Neuronal stem cell (in vitro differentiated cells): ENCODE data around the gene CMPK2.

ENCODE experiments used
- DNase-seq: peaks from one replicate; pipeline ENCODE4 v3.0.0-alpha.2; 2013; ENCODE audit warnings: low spot score
- H2AFZ ChIP-seq: one replicate; pipeline ENCODE4 v1.6.1; 2013; ENCODE audit warnings: mild to moderate bottlenecking, low read length, inconsistent platforms
- H2AK5ac ChIP-seq: 2 replicates; pipeline ENCODE4 v1.6.1; 2013; ENCODE audit warnings: low read depth, mild to moderate bottlenecking, inconsistent platforms, low read length, moderate library complexity, mixed read lengths
- H2BK120ac ChIP-seq: 2 replicates; pipeline ENCODE4 v1.6.1; 2013; ENCODE audit warnings: low read depth, mild to moderate bottlenecking, inconsistent platforms, low read length, moderate library complexity, mixed read lengths
- H2BK12ac ChIP-seq: one replicate; pipeline ENCODE4 v1.6.1; 2013; ENCODE audit warnings: low read length, inconsistent platforms
- H2BK15ac ChIP-seq: 2 replicates; pipeline ENCODE4 v1.6.1; 2013; ENCODE audit warnings: mild to moderate bottlenecking, low read length, inconsistent platforms, mixed read lengths
- H2BK5ac ChIP-seq: one replicate; pipeline ENCODE4 v1.6.1; 2013; ENCODE audit warnings: inconsistent platforms, mild to moderate bottlenecking, low read length, moderate library complexity
- H3K14ac ChIP-seq: one replicate; pipeline ENCODE4 v1.6.1; 2013; ENCODE audit warnings: low read length, inconsistent platforms
- H3K18ac ChIP-seq: 2 replicates; pipeline ENCODE4 v1.6.1; 2013; ENCODE audit warnings: low read length, inconsistent platforms
- H3K23ac ChIP-seq: 2 replicates; pipeline ENCODE4 v1.6.1; 2013; ENCODE audit warnings: low read depth, mild to moderate bottlenecking, mixed read lengths, low read length, inconsistent platforms; ENCODE audit not compliant: poor library complexity
- H3K27ac ChIP-seq: replicated peaks from 3 replicates; pipeline ENCODE4 v1.5.1; 2013; ENCODE audit warnings: low read length, inconsistent platforms
- H3K27me3 ChIP-seq, 3 experiments: 2 replicates each; pipeline ENCODE4 v1.6.1; 2013; ENCODE audit warnings: low read length in 3 of 3, mild to moderate bottlenecking in 2 of 3, inconsistent platforms in 1 of 3, low read depth in 1 of 3, mixed read lengths in 1 of 3, moderate library complexity in 1 of 3; ENCODE audit not compliant: control insufficient read depth in 3 of 3, insufficient read depth in 3 of 3
- H3K36me3 ChIP-seq, 2 donors: replicated peaks in 1 of 2; 2 replicates each; pipeline ENCODE4 v1.6.1; 2013; ENCODE audit warnings: low read length in 2 of 2; ENCODE audit not compliant: control insufficient read depth in 2 of 2, insufficient read depth in 2 of 2
- H3K4ac ChIP-seq: 2 replicates; pipeline ENCODE4 v1.6.1; 2013; ENCODE audit warnings: inconsistent platforms, mild to moderate bottlenecking, low read length, moderate library complexity
- H3K4me1 ChIP-seq, 2 donors: 1 replicate in 1 of 2; 2 replicates in 1 of 2; pipeline ENCODE4 v1.6.1; 2013; ENCODE audit warnings: low read length in 2 of 2, low read depth in 1 of 2; ENCODE audit not compliant: control insufficient read depth in 2 of 2, insufficient read depth in 1 of 2
- H3K4me2 ChIP-seq: one replicate; pipeline ENCODE4 v1.6.1; 2013; ENCODE audit warnings: mild to moderate bottlenecking, low read length, inconsistent platforms; ENCODE audit not compliant: insufficient read depth, poor library complexity, severe bottlenecking
- H3K4me3 ChIP-seq, 2 donors: 2 replicates each; pipeline ENCODE4 v1.5.1; 2013; ENCODE audit warnings: low read length in 2 of 2, mild to moderate bottlenecking in 2 of 2, inconsistent platforms in 1 of 2, moderate library complexity in 1 of 2
- H3K79me1 ChIP-seq: one replicate; pipeline ENCODE4 v1.6.1; 2013; ENCODE audit warnings: low read depth, mild to moderate bottlenecking, inconsistent platforms, low read length, moderate library complexity
- H3K9ac ChIP-seq: one replicate; pipeline ENCODE4 v1.6.1; 2013; ENCODE audit warnings: mild to moderate bottlenecking, low read depth, low read length, inconsistent platforms; ENCODE audit not compliant: poor library complexity
- H3K9me3 ChIP-seq, 2 donors: replicated peaks in 1 of 2; 2 replicates each; pipeline versions ENCODE3 to v1.6.1; 2013; ENCODE audit warnings: low read length in 2 of 2, mild to moderate bottlenecking in 2 of 2, inconsistent platforms in 1 of 2, low read depth in 1 of 2, mixed read lengths in 1 of 2, moderate library complexity in 1 of 2; ENCODE audit not compliant: control insufficient read depth in 2 of 2, insufficient read depth in 1 of 2
- H4K8ac ChIP-seq: one replicate; pipeline ENCODE4 v1.6.1; 2013; ENCODE audit warnings: low read depth, mild to moderate bottlenecking, inconsistent platforms, low read length, moderate library complexity
- H4K91ac ChIP-seq: one replicate; pipeline ENCODE4 v1.6.1; 2013; ENCODE audit warnings: low read length, low read depth, mild to moderate bottlenecking, inconsistent platforms; ENCODE audit not compliant: poor library complexity
- WGBS, 2 donors: extraction: QIAGEN DNeasy Blood & Tissue Kit; methylation state at CpG; one replicate each; pipeline ENCODE4 v1.1.7; 2013; ENCODE audit warnings: missing lambda C conversion rate in 2 of 2, mixed read lengths in 1 of 2; ENCODE audit not compliant: insufficient read length in 2 of 2, insufficient replicate concordance in 1 of 2; ENCODE audit errors: extremely low coverage in 2 of 2; 5-methylcytosine and 5-hydroxymethylcytosine counted together

CMPK2 gene

GRCh38 chr2:6813573-6813972 lies 52.1 kb downstream of the CMPK2 start:
- no peaks in the 10 kb centered on the region for H3K9me3 ChIP-seq
- no peaks in the 10 kb centered on the region for H3K79me1 ChIP-seq
- H3K4me1 ChIP-seq: peaks cover 2 to 3% of the 10 kb centered on the region in 2 donors
- H3K27ac ChIP-seq: no peak overlapping the region
- H3K27me3 ChIP-seq: peaks cover 0 to 4% (median 0%) of the 10 kb centered on the region in 3 experiments
- H3K4ac ChIP-seq: no peak overlapping the region
- no peak overlapping the region for H3K4me3 ChIP-seq
- H2BK15ac ChIP-seq: no peak overlapping the region
- H2BK5ac ChIP-seq: no peak overlapping the region
- H2BK12ac ChIP-seq: no peak overlapping the region
- no peaks in the 10 kb centered on the region for H3K36me3 ChIP-seq
- H2BK120ac ChIP-seq: no peak overlapping the region
- H2AK5ac ChIP-seq: no peak overlapping the region
- H4K91ac ChIP-seq: no peak overlapping the region
- WGBS, 2 donors: no CpG with 5 or more reads among the region's 2 CpGs
- no peak for DNase-seq
- no peak overlapping the region for H2AFZ ChIP-seq
- no peak overlapping the region for H3K9ac ChIP-seq
- H3K4me2 ChIP-seq: no peak overlapping the region
- H3K14ac ChIP-seq: no peak overlapping the region
- H4K8ac ChIP-seq: no peak overlapping the region
- no peak overlapping the region for H3K23ac ChIP-seq
- H3K18ac ChIP-seq: no peak overlapping the region

- Histone ChIP-seq H3K4me2 (no peak overlapping the region), H3K27me3 (peaks cover 0 to 4% (median 0%) of the 10 kb centered on the region in 3 experiments), H3K79me1 (no peaks in the 10 kb centered on the region), H3K14ac (no peak overlapping the region), H2BK12ac (no peak overlapping the region), H2AFZ (peak overlapping the region; percentile 16), H3K18ac (peak overlapping the region; percentile 41), H2AK5ac (no peak overlapping the region), H4K91ac (no peak overlapping the region), H4K8ac (no peak overlapping the region), H2BK15ac (no peak overlapping the region), H2BK5ac (no peak overlapping the region), H3K4me3 (no peak overlapping the region), H3K27ac (no peak overlapping the region), H3K4ac (no peak overlapping the region), H3K23ac (no peak overlapping the region), H3K9ac (no peak overlapping the region), H3K9me3 (no peaks in the 10 kb centered on the region), H3K4me1 (peaks cover 2 to 3% of the 10 kb centered on the region in 2 donors), H2BK120ac (no peak overlapping the region), H3K36me3 (no peaks in the 10 kb centered on the region)
- no peak for DNase-seq
- WGBS, 2 donors: no CpG with 5 or more reads among the region's 12 CpGs
Observed at GRCh38 chr2:6812857-6813530, 52.7 kb downstream of the CMPK2 start.

- no peak overlapping the region for H2AK5ac ChIP-seq
- H2AFZ ChIP-seq: no peak overlapping the region
- H3K18ac ChIP-seq: peak overlapping the region; percentile 48
- H3K4me2 ChIP-seq: no peak overlapping the region
- H3K4ac ChIP-seq: no peak overlapping the region
- peaks cover 4 to 13% of the 10 kb centered on the region in 2 donors for H3K4me1 ChIP-seq
- no peaks in the 10 kb centered on the region for H3K36me3 ChIP-seq
- H3K4me3 ChIP-seq: no peak overlapping the region
- no CpG with 5 or more reads among the region's 6 CpGs for WGBS, 2 donors
- no peak overlapping the region for H3K14ac ChIP-seq
- no peak overlapping the region for H3K27ac ChIP-seq
- no peak overlapping the region for H2BK12ac ChIP-seq
- no peak overlapping the region for H4K8ac ChIP-seq
- H2BK15ac ChIP-seq: no peak overlapping the region
- H3K9ac ChIP-seq: no peak overlapping the region
- peaks cover 0 to 4% (median 0%) of the 10 kb centered on the region in 3 experiments for H3K27me3 ChIP-seq
- no peaks in the 10 kb centered on the region for H3K79me1 ChIP-seq
- H2BK120ac ChIP-seq: no peak overlapping the region
- H3K9me3 ChIP-seq: no peaks in the 10 kb centered on the region
- H3K23ac ChIP-seq: no peak overlapping the region
- H2BK5ac ChIP-seq: no peak overlapping the region
- peak overlapping the region; percentile 76 for H4K91ac ChIP-seq
- no peak for DNase-seq
Observed at GRCh38 chr2:6810961-6811360, 54.7 kb downstream of the CMPK2 start.

- Histone ChIP-seq H3K4me1 (peaks cover 4 to 27% of the 10 kb centered on the region in 2 donors), H3K9me3 (no peaks in the 10 kb centered on the region), H3K9ac (no peak overlapping the region), H4K8ac (no peak overlapping the region), H2BK12ac (no peak overlapping the region), H3K36me3 (no peaks in the 10 kb centered on the region), H3K4ac (no peak overlapping the region), H2BK5ac (no peak overlapping the region), H3K79me1 (no peaks in the 10 kb centered on the region), H3K18ac (no peak overlapping the region), H3K27ac (no peak overlapping the region), H3K4me3 (no peak overlapping the region), H3K23ac (no peak overlapping the region), H2BK15ac (no peak overlapping the region), H3K4me2 (no peak overlapping the region), H3K14ac (no peak overlapping the region), H2AK5ac (no peak overlapping the region), H4K91ac (no peak overlapping the region), H2AFZ (no peak overlapping the region), H3K27me3 (peaks cover 0 to 4% (median 0%) of the 10 kb centered on the region in 3 experiments), H2BK120ac (no peak overlapping the region)
- WGBS, 2 donors: no CpG with 5 or more reads among the region's 1 CpG
- DNase-seq: no peak
Observed at GRCh38 chr2:6808426-6808825, 57.3 kb downstream of the CMPK2 start.
